Activated CD4-positive, alpha-beta T cell treated with anti-CD3 and anti-CD28 coated beads for 36 hours (primary cell): ENCODE measurements around the gene ZNF157. TPM values are rescaled to one million over a fixed set of nuclear protein-coding genes. Genes with fewer than 3 reads are reported as not detected.

Source experiments
- ATAC-seq: fragments of 200-7000 bp; cut with Tn5 transposase; one replicate; pipeline ENCODE4 v1.10.0; 2021; ENCODE audit warnings: mild to moderate bottlenecking, moderate library complexity
- CTCF ChIA-PET: fragments of 350-600 bp; sonication (Branson Sonifier 250); formaldehyde crosslinking; loops from one replicate; lab custom pipeline; 2021; ENCODE audit warnings: antibody characterized with exemption; lab: Charles Lee
- POLR2A ChIA-PET: fragments of 350-600 bp; sonication (Branson Sonifier 250); formaldehyde crosslinking; loops from one replicate; lab custom pipeline; 2021; ENCODE audit warnings: antibody characterized with exemption, inconsistent platforms; lab: Charles Lee
- DNase-seq: peaks from one replicate; pipeline ENCODE4 v3.0.0-alpha.2; 2020
- H3K27ac Mint-ChIP-seq: one replicate; pipeline ENCODE4 v1.8.0; 2021; ENCODE audit warnings: mixed read lengths
- H3K27me3 Mint-ChIP-seq: one replicate; pipeline ENCODE4 v1.8.0; 2021; ENCODE audit warnings: mixed read lengths
- H3K36me3 Mint-ChIP-seq: one replicate; pipeline ENCODE4 v1.8.0; 2021; ENCODE audit warnings: low read depth, mixed read lengths
- H3K4me1 Mint-ChIP-seq: one replicate; pipeline ENCODE4 v1.8.0; 2021; ENCODE audit warnings: mixed read lengths
- H3K4me3 Mint-ChIP-seq: one replicate; pipeline ENCODE4 v1.8.0; 2021; ENCODE audit warnings: mild to moderate bottlenecking, moderate library complexity, mixed read lengths
- H3K9me3 Mint-ChIP-seq: one replicate; pipeline ENCODE4 v1.8.0; 2021; ENCODE audit warnings: low read depth, mixed read lengths
- intact Hi-C, 2 experiments: fragments of 100-400 bp; cut with DNase I in 1 of 2; cut with micrococcal nuclease in 1 of 2; formaldehyde crosslinking; loops; one replicate each; pipeline versions ENCODE4 v1.14.2 to v1.15.1; 2022 to 2024; cut with DNase I, micrococcal nuclease
- total RNA-seq, 2 experiments: library from RNA; stranded (reverse); gene quantifications; one replicate each; pipeline ENCODE4 v1.2.3, GENCODE V29; 2021

Gene ZNF157
- total RNA-seq, 2 experiments from 2014 or later, result 0.75 to 0.79 TPM

- peaks cover 65% of the 10 kb centered on the region for H3K36me3 Mint-ChIP-seq
- ChIA-PET POLR2A (no interaction called here), CTCF (no interaction called here)
- H3K4me3 Mint-ChIP-seq, result no peak overlapping the region
- intact Hi-C loops, result loop anchor here in 1 of 2 experiments (5.0 kb wide), 1 partner anchor 35 kb away; no protein-coding TSS in a partner anchor
- H3K4me1 Mint-ChIP-seq, result no peaks in the 10 kb centered on the region
- peaks cover 33% of the 10 kb centered on the region for H3K9me3 Mint-ChIP-seq
- H3K27ac Mint-ChIP-seq, result no peak overlapping the region
- no peaks in the 10 kb centered on the region for H3K27me3 Mint-ChIP-seq
- no peak for ATAC-seq
- DNase-seq, result no peak
These were observed 77.2 kb downstream of the ZNF157 start for GRCh38 chrX:47447607-47448006.

GRCh38 chrX:47448165-47448806 is 77.9 kb downstream of the ZNF157 start:
- Mint-ChIP-seq H3K9me3 (peaks cover 33% of the 10 kb centered on the region), H3K27ac (no peak overlapping the region), H3K27me3 (no peaks in the 10 kb centered on the region), H3K4me1 (no peaks in the 10 kb centered on the region), H3K4me3 (no peak overlapping the region), H3K36me3 (peaks cover 71% of the 10 kb centered on the region)
- ChIA-PET POLR2A (no interaction called here), CTCF (no interaction called here)
- ATAC-seq (no peak), DNase-seq (no peak)
- intact Hi-C loops, result loop anchor here in 1 of 2 experiments (5.0 kb wide), 1 partner anchor 36 kb away; no protein-coding TSS in a partner anchor

- ChIA-PET CTCF (no interaction called here), POLR2A (no interaction called here)
- peaks cover 26% of the 10 kb centered on the region for H3K9me3 Mint-ChIP-seq
- H3K36me3 Mint-ChIP-seq, result peaks cover 89% of the 10 kb centered on the region
- H3K4me1 Mint-ChIP-seq, result no peaks in the 10 kb centered on the region
- ATAC-seq (no peak), DNase-seq (no peak)
- H3K27ac Mint-ChIP-seq, result no peak overlapping the region
- H3K4me3 Mint-ChIP-seq, result no peak overlapping the region
- H3K27me3 Mint-ChIP-seq, result no peaks in the 10 kb centered on the region
- intact Hi-C loops, result no loop called here
These were observed 81.7 kb downstream of the ZNF157 start for GRCh38 chrX:47452112-47452511.

GRCh38 chrX:47456080-47456479 is 85.7 kb downstream of the ZNF157 start:
- Mint-ChIP-seq H3K9me3 (peaks cover 2% of the 10 kb centered on the region), H3K27ac (no peak overlapping the region), H3K27me3 (no peaks in the 10 kb centered on the region), H3K4me1 (no peaks in the 10 kb centered on the region), H3K4me3 (no peak overlapping the region), H3K36me3 (peaks cover 55% of the 10 kb centered on the region)
- intact Hi-C loops, result no loop called here
- ChIA-PET CTCF (no interaction called here), POLR2A (no interaction called here)
- DNase-seq (no peak), ATAC-seq (no peak)

GRCh38 chrX:47458528-47458927 is 88.2 kb downstream of the ZNF157 start:
- H3K27me3 Mint-ChIP-seq, result no peaks in the 10 kb centered on the region
- ATAC-seq (no peak), DNase-seq (no peak)
- H3K9me3 Mint-ChIP-seq, result peaks cover 5% of the 10 kb centered on the region
- H3K36me3 Mint-ChIP-seq, result peaks cover 44% of the 10 kb centered on the region
- H3K4me3 Mint-ChIP-seq, result no peak overlapping the region
- no peak overlapping the region for H3K27ac Mint-ChIP-seq
- intact Hi-C loops, result no loop called here
- H3K4me1 Mint-ChIP-seq, result no peaks in the 10 kb centered on the region
- POLR2A ChIA-PET, result no interaction called here
- CTCF ChIA-PET, result no interaction called here

GRCh38 chrX:47460561-47460960 is 90.2 kb downstream of the ZNF157 start:
- Mint-ChIP-seq H3K36me3 (peaks cover 33% of the 10 kb centered on the region), H3K27ac (no peak overlapping the region), H3K4me1 (no peaks in the 10 kb centered on the region), H3K27me3 (no peaks in the 10 kb centered on the region), H3K4me3 (no peak overlapping the region), H3K9me3 (peaks cover 5% of the 10 kb centered on the region)
- intact Hi-C loops, result no loop called here
- ATAC-seq (no peak), DNase-seq (no peak)
- POLR2A ChIA-PET, result no interaction called here
- CTCF ChIA-PET, result interaction anchor here (0.7 kb wide), 1 partner anchor 11 kb away, joined by 3 read pairs; no protein-coding TSS in a partner anchor

Other genes with a start within 250 kb of the ZNF157 start
- gene NDUFB11, start 225.9 kb upstream of the ZNF157 start, total RNA-seq, result 10 to 100 TPM; 89.9 to 90.8 TPM
- gene RBM10, start 225.4 kb upstream of the ZNF157 start, total RNA-seq, result 10 to 100 TPM; 63.8 to 72.1 TPM
- 100 to 1,000 TPM; 224 to 249 TPM for gene UBA1, start 176.7 kb upstream of the ZNF157 start, total RNA-seq
- gene CDK16, start 151.9 kb upstream of the ZNF157 start, total RNA-seq, result 10 to 100 TPM; 62.7 to 78.9 TPM
- gene USP11, start 137.6 kb upstream of the ZNF157 start, total RNA-seq, result 10 to 100 TPM; 19.2 to 21.1 TPM
- gene ZNF41, start 112.6 kb downstream of the ZNF157 start, total RNA-seq, result 10 to 100 TPM in 1 of 2 experiments, 1 to 10 TPM in 1; 9.3 to 10.9 TPM
- 10 to 100 TPM; 58.8 to 59.2 TPM for gene ARAF, start 190.6 kb downstream of the ZNF157 start, total RNA-seq
- gene TIMP1, start 211.9 kb downstream of the ZNF157 start, total RNA-seq, result 10 to 100 TPM; 40.3 to 48.4 TPM
- gene SYN1, start 249.3 kb downstream of the ZNF157 start, total RNA-seq, result under 1 TPM; 0.82 to 0.98 TPM